Activated CD8-positive, alpha-beta memory T cell treated with anti-CD3 and anti-CD28 coated beads, Interleukin-2, amount 50 U/mL, for 1 hour (primary cell): ENCODE data around the gene ACBD3.

Source experiments
- DNase-seq: peaks from one replicate; pipeline ENCODE4 v3.0.0-alpha.2; 2020; ENCODE audit errors: extremely low read depth

The ACBD3 gene

GRCh38 chr1:226201029-226201593 is 14.6 kb upstream of the ACBD3 start:
- DNase-seq: no peak

DNA sequence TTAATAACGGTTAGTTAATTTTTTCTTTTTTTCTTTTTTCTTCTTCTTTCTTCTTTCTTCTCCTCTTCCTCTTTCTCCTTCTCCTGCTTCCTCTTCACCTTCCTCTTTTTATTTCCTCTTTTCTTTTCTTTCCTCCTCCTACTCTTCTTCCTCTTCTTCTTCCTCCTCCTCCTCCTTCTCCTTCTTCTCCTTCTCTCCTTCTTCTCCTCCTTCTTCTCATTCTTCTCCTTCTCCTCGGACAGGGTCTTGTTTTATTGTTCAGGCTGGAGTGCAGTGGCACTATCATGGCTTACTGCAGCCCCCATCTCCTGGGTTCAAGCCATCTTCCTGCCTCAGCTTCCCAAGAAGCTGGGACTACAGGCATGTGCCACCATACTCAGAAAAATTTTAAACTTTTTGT is 13.4 kb upstream of the ACBD3 start:
- no peak for DNase-seq

- no peak for DNase-seq
Measured at GRCh38 chr1:226195144-226195543, 8.6 kb upstream of the ACBD3 start.

GRCh38 chr1:226187380-226187779 is 839 bp upstream of the ACBD3 start:
- DNase-seq: no peak

- DNase-seq: no peak
Measured at GRCh38 chr1:226187019-226187322, 430 bp upstream of the ACBD3 start.

- no peak for DNase-seq
Measured at GRCh38 chr1:226185141-226186036, 1.2 kb downstream of the ACBD3 start.

GRCh38 chr1:226181996-226182714 is 4.4 kb downstream of the ACBD3 start:
- no peak for DNase-seq

DNA sequence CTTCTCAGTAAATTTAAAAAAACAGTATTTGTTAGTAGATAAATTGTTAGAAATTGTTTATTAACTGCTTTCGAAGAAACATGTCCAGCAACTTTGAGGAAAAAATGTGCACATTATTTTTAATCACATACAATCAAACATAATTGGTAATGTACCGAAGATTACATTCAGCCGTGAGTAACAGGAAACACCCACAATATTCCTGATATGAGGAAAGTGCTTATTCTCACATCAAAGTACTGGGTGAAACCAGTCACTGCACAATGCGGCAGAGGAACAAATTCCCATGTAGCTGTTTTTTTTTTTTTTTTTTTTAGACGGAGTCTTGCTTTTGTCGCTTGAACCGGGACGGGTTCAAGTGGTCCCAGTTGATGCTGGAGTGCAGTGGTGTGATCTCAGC is 9.7 kb downstream of the ACBD3 start:
- no peak for DNase-seq

DNA sequence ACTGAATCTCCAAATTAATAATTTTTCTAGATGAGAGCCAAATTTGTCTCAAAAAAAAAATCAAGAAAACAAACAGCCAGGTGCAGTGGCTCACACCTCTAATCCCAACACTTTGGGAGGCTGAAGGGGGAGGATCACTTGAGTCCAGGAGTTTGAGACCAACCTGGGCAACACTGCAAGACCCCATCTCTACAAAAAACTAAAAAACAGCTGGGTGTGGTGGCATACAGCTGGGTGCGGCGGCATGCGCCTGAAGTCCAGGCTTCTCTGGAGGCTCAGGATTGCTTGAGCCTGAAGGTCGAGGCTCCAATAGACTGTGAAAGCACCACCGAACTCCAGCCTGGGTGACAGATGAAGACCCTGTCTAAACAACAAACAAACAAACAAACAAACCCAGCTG is 14.0 kb downstream of the ACBD3 start:
- no peak for DNase-seq

- no peak for DNase-seq
Measured at GRCh38 chr1:226166341-226166740, 20.2 kb downstream of the ACBD3 start.

DNA sequence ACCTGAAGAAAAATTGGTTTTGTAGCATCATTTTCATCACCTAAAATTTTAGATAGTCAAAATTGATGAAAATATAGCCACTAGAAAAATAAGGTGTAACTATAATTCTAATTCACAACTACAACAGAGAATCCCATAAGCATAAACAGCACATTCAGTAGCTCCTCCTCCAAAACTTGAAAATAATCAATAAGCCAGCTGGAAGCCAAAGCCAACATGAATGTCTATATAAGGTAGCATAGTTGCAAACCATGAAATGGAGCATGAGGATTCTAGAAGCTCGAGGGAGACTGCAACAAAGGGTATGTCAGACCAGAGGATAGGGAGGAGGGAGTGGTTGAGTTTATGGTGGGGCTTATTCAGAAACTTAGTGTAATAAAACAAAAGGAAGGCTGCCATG is 22.4 kb downstream of the ACBD3 start:
- no peak for DNase-seq

- DNase-seq: no peak
Measured at GRCh38 chr1:226162898-226163297, 23.6 kb downstream of the ACBD3 start.

DNA sequence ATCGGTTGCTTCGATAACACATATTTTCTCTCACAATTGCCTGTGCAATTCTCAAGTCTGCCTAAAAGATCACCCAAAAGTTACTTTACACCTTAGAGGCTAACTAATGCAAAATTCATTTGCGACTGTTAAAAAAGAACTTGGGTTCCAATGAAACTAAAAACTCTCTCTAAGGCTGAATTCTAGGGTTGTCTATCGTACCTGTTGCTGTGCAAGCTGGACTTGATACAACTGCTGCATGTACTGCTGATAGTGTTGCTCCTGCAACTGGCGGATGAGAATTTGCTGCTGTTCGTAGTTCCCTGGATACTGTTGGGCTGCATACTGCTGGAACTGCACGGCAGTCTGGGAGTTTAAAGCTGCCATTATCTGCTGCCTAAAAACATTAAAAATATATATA is 27.6 kb downstream of the ACBD3 start:
- no peak for DNase-seq

- DNase-seq: no peak
Measured at GRCh38 chr1:226158457-226158856, 28.1 kb downstream of the ACBD3 start.

DNA sequence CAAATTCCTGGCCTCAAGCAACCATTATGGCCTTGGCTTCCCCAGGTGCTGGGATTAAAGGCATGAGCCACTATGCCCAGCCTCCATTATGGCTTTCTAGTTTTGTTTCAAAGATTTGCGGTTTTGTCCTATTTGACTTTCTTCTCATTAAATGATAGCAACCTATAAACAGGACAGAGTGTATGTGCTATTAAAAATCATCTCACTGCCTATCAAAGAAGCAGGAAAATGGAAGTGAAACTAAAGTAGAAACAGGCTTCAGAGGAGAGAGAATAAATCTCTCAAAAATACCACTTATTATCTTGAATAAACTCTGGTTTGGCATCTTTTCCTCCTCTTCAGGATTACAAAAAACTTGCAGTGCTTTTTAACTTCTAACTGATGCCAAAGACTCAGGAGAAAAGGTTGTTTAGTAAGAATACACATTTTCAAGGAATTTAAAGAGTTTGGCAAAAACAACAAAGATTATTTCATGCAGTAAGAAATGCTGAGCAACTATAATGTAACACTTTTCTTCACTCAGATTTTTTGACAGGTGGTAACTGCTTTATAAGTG is 28.7 kb downstream of the ACBD3 start:
- DNase-seq: no peak

GRCh38 chr1:226154593-226154992 is 31.9 kb downstream of the ACBD3 start:
- no peak for DNase-seq

DNA sequence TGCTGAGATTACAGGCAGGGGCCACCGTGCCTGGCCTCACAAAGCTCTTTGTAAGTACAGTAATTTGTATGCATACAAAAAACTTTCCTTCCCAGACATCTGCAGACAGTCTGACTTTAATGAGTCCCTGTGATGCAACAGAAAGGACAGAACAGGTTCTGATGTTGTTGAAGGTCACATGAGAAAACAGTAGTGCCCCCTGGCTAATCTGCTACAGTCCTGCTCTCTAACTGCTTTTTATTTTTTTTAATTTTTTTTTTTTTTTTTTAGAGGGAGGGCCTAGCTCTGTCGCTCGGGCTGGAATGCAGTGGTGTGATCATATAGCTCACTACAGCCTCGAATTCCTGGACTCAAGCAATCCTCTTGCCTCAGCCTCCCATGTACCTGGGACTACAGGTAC is 36.7 kb downstream of the ACBD3 start:
- DNase-seq: no peak

GRCh38 chr1:226148121-226148648 is 38.4 kb downstream of the ACBD3 start:
- DNase-seq: no peak

- no peak for DNase-seq
Measured at GRCh38 chr1:226144045-226144444, 42.5 kb downstream of the ACBD3 start.

- DNase-seq: no peak
Measured at GRCh38 chr1:226135709-226136108, 50.8 kb downstream of the ACBD3 start.

DNA sequence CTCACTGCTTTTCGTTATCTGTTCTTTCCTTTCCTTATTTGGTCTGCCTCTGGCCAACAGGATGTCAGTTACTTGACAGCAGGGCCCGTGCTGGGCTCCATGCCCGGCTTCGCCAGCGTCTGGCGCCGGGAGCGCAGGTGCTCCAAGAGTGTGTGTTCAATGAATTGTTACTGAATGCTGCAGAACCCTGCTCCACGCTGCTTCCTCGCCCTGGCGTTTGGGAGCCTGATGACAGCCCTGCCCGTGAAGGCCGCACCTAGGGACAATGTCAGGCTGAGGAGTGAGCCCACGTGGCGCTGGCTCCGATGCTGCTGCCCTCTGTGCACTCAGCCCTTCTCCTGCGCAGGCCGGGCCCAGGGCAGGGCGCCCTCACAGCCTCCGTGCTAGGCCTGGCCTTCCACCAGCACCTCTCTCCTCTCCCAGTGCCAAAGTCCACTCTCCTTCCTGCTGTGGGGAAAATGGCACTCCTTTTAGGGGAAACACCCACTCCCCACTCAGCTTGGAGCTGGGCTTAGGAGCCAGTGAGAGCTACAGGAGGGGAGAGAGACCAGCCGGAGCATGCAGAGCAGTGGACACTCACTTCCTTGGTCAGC is 51.4 kb downstream of the ACBD3 start:
- no peak for DNase-seq
